ENCODE data around the gene LOX. TPM values are rescaled to one million over a fixed set of nuclear protein-coding genes. Genes with fewer than 3 reads are reported as not detected.

The LOX gene
- total RNA-seq, 1 donor from 2014 or later: 0.11 TPM

DNA sequence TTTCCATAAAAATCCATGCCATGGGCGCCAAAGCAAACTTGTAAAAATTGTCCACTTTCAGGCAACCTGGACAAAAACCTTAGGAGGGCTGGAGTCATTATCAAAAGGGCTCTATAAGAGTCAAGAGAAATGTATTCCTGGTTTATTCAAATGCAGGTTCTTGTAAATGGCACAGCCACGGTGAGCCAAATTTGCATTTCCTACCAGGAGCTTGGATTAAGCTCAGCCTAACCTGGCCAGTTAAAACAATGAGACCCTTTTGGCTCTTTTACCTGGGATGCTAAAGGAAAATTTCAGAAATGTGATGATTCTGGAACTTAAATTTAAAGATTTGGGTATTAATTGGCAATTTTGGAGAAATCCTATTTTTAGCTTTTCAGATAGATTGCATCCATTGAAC is 42.4 kb upstream of the LOX start:
- no peak overlapping the region for H3K27ac ChIP-seq
- no peaks in the 10 kb centered on the region for H3K4me1 ChIP-seq
- no peaks in the 10 kb centered on the region for H3K36me3 ChIP-seq
- no peak overlapping the region for H2AFZ ChIP-seq (replicated peaks)
- Mint-ChIP-seq H3K4me1 (no peaks in the 10 kb centered on the region), H3K27me3 (ENCODE audit: insufficient read depth, low read depth) (peaks cover 4% of the 10 kb centered on the region), H3K27ac (no peak overlapping the region), H3K36me3 (no peaks in the 10 kb centered on the region), H3K4me3 (no peak overlapping the region), H3K9me3 (no peaks in the 10 kb centered on the region)
- no peak overlapping the region for H3K4me3 ChIP-seq
- H3K4me2 ChIP-seq: no peak overlapping the region
- H3K9me3 ChIP-seq (ENCODE audit: low read depth): no peaks in the 10 kb centered on the region
- H4K20me1 ChIP-seq (ENCODE audit: low read depth): no peaks in the 10 kb centered on the region
- H3F3A ChIP-seq (ENCODE audit: low read depth): no peaks in the 10 kb centered on the region
- no peak overlapping the region for H3K9ac ChIP-seq
- no peaks in the 10 kb centered on the region for H3K79me2 ChIP-seq (ENCODE audit: low read depth)
- no peaks in the 10 kb centered on the region for H3K27me3 ChIP-seq
- no peak for DNase-seq (ENCODE audit: low spot score)
- TF ChIP-seq, protein P1, sequence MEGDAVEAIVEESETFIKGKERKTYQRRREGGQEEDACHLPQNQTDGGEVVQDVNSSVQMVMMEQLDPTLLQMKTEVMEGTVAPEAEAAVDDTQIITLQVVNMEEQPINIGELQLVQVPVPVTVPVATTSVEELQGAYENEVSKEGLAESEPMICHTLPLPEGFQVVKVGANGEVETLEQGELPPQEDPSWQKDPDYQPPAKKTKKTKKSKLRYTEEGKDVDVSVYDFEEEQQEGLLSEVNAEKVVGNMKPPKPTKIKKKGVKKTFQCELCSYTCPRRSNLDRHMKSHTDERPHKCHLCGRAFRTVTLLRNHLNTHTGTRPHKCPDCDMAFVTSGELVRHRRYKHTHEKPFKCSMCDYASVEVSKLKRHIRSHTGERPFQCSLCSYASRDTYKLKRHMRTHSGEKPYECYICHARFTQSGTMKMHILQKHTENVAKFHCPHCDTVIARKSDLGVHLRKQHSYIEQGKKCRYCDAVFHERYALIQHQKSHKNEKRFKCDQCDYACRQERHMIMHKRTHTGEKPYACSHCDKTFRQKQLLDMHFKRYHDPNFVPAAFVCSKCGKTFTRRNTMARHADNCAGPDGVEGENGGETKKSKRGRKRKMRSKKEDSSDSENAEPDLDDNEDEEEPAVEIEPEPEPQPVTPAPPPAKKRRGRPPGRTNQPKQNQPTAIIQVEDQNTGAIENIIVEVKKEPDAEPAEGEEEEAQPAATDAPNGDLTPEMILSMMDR (IDR thresholded peaks at IDR 0.05): no peak
- TF ChIP-seq EZH2 (IDR thresholded peaks at IDR 0.05) (no peak), EZH2phosphoT487 (IDR thresholded peaks at IDR 0.05) (no peak)

DNA sequence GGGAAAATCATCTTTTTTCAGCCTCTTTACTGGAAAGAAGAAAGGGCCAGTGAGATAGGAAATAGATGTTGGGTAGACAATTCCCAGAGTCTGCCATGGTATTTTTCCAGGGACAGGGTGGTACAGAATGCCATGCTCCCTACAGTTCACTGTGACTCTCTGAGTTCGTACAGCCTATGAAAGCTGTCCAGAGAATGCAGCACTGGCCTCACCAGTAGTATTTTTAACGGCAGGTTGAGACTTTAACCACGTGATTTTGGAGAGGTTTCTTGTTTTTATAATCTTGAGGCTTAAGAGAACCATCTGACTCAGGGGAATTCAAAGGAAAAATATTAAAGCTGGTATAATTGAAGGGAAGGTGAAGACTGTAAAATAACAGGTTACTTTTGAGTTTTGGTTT is 41.1 kb upstream of the LOX start:
- H4K20me1 ChIP-seq (ENCODE audit: low read depth): no peaks in the 10 kb centered on the region
- DNase-seq (ENCODE audit: low spot score): no peak
- no peaks in the 10 kb centered on the region for H3K36me3 ChIP-seq
- H3K4me3 ChIP-seq: no peak overlapping the region
- no peak overlapping the region for H3K4me2 ChIP-seq
- no peak overlapping the region for H3K9ac ChIP-seq
- H3F3A ChIP-seq (ENCODE audit: low read depth): no peaks in the 10 kb centered on the region
- Mint-ChIP-seq H3K27me3 (ENCODE audit: insufficient read depth, low read depth) (peaks cover 4% of the 10 kb centered on the region), H3K4me1 (no peaks in the 10 kb centered on the region), H3K9me3 (no peaks in the 10 kb centered on the region), H3K4me3 (no peak overlapping the region), H3K27ac (no peak overlapping the region), H3K36me3 (no peaks in the 10 kb centered on the region)
- no peak overlapping the region for H3K27ac ChIP-seq
- H3K79me2 ChIP-seq (ENCODE audit: low read depth): no peaks in the 10 kb centered on the region
- no peaks in the 10 kb centered on the region for H3K4me1 ChIP-seq
- no peaks in the 10 kb centered on the region for H3K27me3 ChIP-seq
- H2AFZ ChIP-seq (replicated peaks): no peak overlapping the region
- no peaks in the 10 kb centered on the region for H3K9me3 ChIP-seq (ENCODE audit: low read depth)
- TF ChIP-seq, protein P1 (IDR thresholded peaks at IDR 0.05): no peak
- TF ChIP-seq EZH2 (IDR thresholded peaks at IDR 0.05): no peak
- no peak for TF ChIP-seq EZH2phosphoT487 (IDR thresholded peaks at IDR 0.05)

DNA sequence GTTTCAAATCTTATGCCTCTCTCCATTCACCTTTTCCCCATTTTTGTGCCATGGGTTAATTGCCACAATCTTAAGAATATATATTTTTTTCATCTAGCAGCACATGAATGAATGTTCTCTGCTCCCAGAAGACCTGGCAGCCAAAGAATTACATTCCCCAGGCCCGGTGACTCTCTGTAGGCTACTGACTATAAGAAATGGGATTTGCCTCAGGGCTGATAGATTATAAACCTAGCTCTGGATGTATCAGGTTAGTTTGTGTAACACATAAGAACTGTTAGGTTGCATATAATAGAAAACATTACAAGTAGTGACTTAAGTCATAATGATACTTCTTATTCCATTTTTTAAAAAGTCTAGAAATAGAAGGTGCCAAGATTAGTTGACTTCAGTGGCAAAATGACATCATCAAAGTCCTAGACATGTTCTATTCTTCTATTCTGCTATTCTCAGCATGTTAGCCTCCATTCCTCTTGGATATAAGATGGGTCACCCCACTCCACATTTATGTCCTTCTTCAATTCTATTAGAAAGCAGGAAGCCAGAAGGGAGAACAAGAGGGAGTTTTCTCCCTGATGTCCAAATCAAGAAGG is 40.4 kb upstream of the LOX start:
- H3K4me1 Mint-ChIP-seq: peaks cover 2% of the 10 kb centered on the region

More for the DNA sequence above, 40.4 kb upstream of the LOX start:
- Histone ChIP-seq H2AFZ (replicated peaks) (no peak overlapping the region), H3K27me3 (no peaks in the 10 kb centered on the region), H3K36me3 (no peaks in the 10 kb centered on the region), H3K4me1 (no peaks in the 10 kb centered on the region), H3F3A (ENCODE audit: low read depth) (no peaks in the 10 kb centered on the region), H3K9me3 (ENCODE audit: low read depth) (no peaks in the 10 kb centered on the region), H3K4me2 (no peak overlapping the region), H3K9ac (no peak overlapping the region), H4K20me1 (ENCODE audit: low read depth) (no peaks in the 10 kb centered on the region), H3K27ac (no peak overlapping the region), H3K79me2 (ENCODE audit: low read depth) (no peaks in the 10 kb centered on the region), H3K4me3 (no peak overlapping the region)
- Mint-ChIP-seq H3K27me3 (ENCODE audit: insufficient read depth, low read depth) (peaks cover 4% of the 10 kb centered on the region), H3K27ac (no peak overlapping the region), H3K36me3 (no peaks in the 10 kb centered on the region), H3K9me3 (no peaks in the 10 kb centered on the region), H3K4me3 (no peak overlapping the region)
- TF ChIP-seq, protein P1 (IDR thresholded peaks at IDR 0.05): no peak
- TF ChIP-seq EZH2 (IDR thresholded peaks at IDR 0.05) (no peak), EZH2phosphoT487 (IDR thresholded peaks at IDR 0.05) (no peak)
- no peak for DNase-seq (ENCODE audit: low spot score)
